ENCODE results near the gene B3GLCT.
"Not testable (repeated sequence)": the region's sequence is repeated elsewhere in the genome, so short reads cannot be mapped to it uniquely, and the experiment has no call there.

B3GLCT gene

GRCh38 chr13:31199849-31200636 is at the start of gene B3GLCT:
B3GLCT (plus strand) TSS chr13:31199975; CDS start chr13:31200085, 110 bp downstream.
- DNase-seq (ENCODE audit: low read depth in 2 of 2, low spot score in 1 of 2), result peak; percentile 31 to 57

GRCh38 chr13:31150315-31150985 is 49.3 kb upstream of the B3GLCT start:
- no peak for DNase-seq (ENCODE audit: low read depth in 2 of 2, low spot score in 1 of 2)

- no peak for DNase-seq (ENCODE audit: low read depth in 2 of 2, low spot score in 1 of 2)
Observed at GRCh38 chr13:31151837-31152236, 47.9 kb upstream of the B3GLCT start.

GRCh38 chr13:31154939-31155338 is 44.8 kb upstream of the B3GLCT start:
- DNase-seq (ENCODE audit: low read depth in 2 of 2, low spot score in 1 of 2), result no peak

- no peak for DNase-seq (ENCODE audit: low read depth in 2 of 2, low spot score in 1 of 2)
Observed at GRCh38 chr13:31159306-31159705, 40.5 kb upstream of the B3GLCT start.

- DNase-seq (ENCODE audit: low read depth in 2 of 2, low spot score in 1 of 2), result peak; percentile 16 to 43
Observed at GRCh38 chr13:31160857-31161556, 38.8 kb upstream of the B3GLCT start.

- DNase-seq (ENCODE audit: low read depth in 2 of 2, low spot score in 1 of 2), result peak; percentile 98
Observed at GRCh38 chr13:31161557-31162150, 38.1 kb upstream of the B3GLCT start, which contains the start of gene HSPH1. HSPH1 (minus strand) TSS chr13:31161904; CDS start chr13:31161582, 322 bp downstream.

- peak; percentile 85 to 93 for DNase-seq (ENCODE audit: low read depth in 2 of 2, low spot score in 1 of 2)
Observed at GRCh38 chr13:31162151-31163008, 37.4 kb upstream of the B3GLCT start.

- DNase-seq (ENCODE audit: low read depth in 2 of 2, low spot score in 1 of 2), result no peak
Observed at GRCh38 chr13:31166591-31166990, 33.2 kb upstream of the B3GLCT start.

- no peak for DNase-seq (ENCODE audit: low read depth in 2 of 2, low spot score in 1 of 2)
Observed at GRCh38 chr13:31167490-31167889, 32.3 kb upstream of the B3GLCT start.

GRCh38 chr13:31168166-31168565 is 31.6 kb upstream of the B3GLCT start:
- DNase-seq (ENCODE audit: low read depth in 2 of 2, low spot score in 1 of 2), result no peak

- DNase-seq (ENCODE audit: low read depth in 2 of 2, low spot score in 1 of 2), result no peak
Observed at GRCh38 chr13:31168736-31169135, 31.0 kb upstream of the B3GLCT start.

GRCh38 chr13:31172001-31172400 is 27.8 kb upstream of the B3GLCT start:
- DNase-seq (ENCODE audit: low read depth in 2 of 2, low spot score in 1 of 2), result no peak

GRCh38 chr13:31172535-31172934 is 27.2 kb upstream of the B3GLCT start:
- DNase-seq (ENCODE audit: low read depth in 2 of 2, low spot score in 1 of 2), result no peak

- DNase-seq (ENCODE audit: low read depth in 2 of 2, low spot score in 1 of 2), result no peak
Observed at GRCh38 chr13:31174018-31174417, 25.8 kb upstream of the B3GLCT start.

GRCh38 chr13:31175847-31176532 is 23.8 kb upstream of the B3GLCT start:
- DNase-seq (ENCODE audit: low read depth in 2 of 2, low spot score in 1 of 2), result no peak

- not testable (repeated sequence) for DNase-seq (ENCODE audit: low read depth in 2 of 2, low spot score in 1 of 2)
Observed at GRCh38 chr13:31177813-31178495, 21.8 kb upstream of the B3GLCT start.

- DNase-seq (ENCODE audit: low read depth in 2 of 2, low spot score in 1 of 2), result no peak
Observed at GRCh38 chr13:31179241-31179640, 20.5 kb upstream of the B3GLCT start.

- no peak for DNase-seq (ENCODE audit: low read depth in 2 of 2, low spot score in 1 of 2)
Observed at GRCh38 chr13:31179754-31180153, 20.0 kb upstream of the B3GLCT start.

Data from stimulated activated CD8-positive, alpha-beta memory T cell treated with anti-CD3 and anti-CD28 coated beads, Interleukin-4, amount 100 ng/mL, for 4 hours (primary cell).